Endothelial cell (in vitro differentiated cells): ENCODE data around the gene SLX9. TPM values are rescaled to one million over a fixed set of nuclear protein-coding genes. Genes with fewer than 3 reads are reported as not detected.

Source experiments
- DNase-seq: peaks from one replicate; pipeline ENCODE4 v3.0.0; 2021; ENCODE audit warnings: low spot score
- H3K27ac Mint-ChIP-seq: one replicate; pipeline ENCODE4 v1.8.0; 2021; ENCODE audit warnings: mixed read lengths, inconsistent platforms; ENCODE audit not compliant: unreplicated experiment
- H3K27me3 Mint-ChIP-seq: one replicate; pipeline ENCODE4 v1.8.0; 2021; ENCODE audit warnings: mild to moderate bottlenecking, moderate library complexity, mixed read lengths, inconsistent platforms; ENCODE audit not compliant: unreplicated experiment
- H3K36me3 Mint-ChIP-seq: one replicate; pipeline ENCODE4 v1.8.0; 2021; ENCODE audit warnings: mild to moderate bottlenecking, low read depth, mixed read lengths, inconsistent platforms; ENCODE audit not compliant: unreplicated experiment
- H3K4me1 Mint-ChIP-seq: one replicate; pipeline ENCODE4 v1.8.0; 2021; ENCODE audit warnings: mild to moderate bottlenecking, mixed read lengths, inconsistent platforms; ENCODE audit not compliant: unreplicated experiment
- H3K4me3 Mint-ChIP-seq: one replicate; pipeline ENCODE4 v1.8.0; 2021; ENCODE audit warnings: mild to moderate bottlenecking, mixed read lengths, inconsistent platforms; ENCODE audit not compliant: unreplicated experiment
- H3K9me3 Mint-ChIP-seq: one replicate; pipeline ENCODE4 v1.8.0; 2021; ENCODE audit warnings: mixed read lengths, inconsistent platforms; ENCODE audit not compliant: unreplicated experiment
- CTCF ChIP-seq: fragments of 200-600 bp; sonication (generic); IDR thresholded peaks from one replicate; pipeline ENCODE4 v1.5.0; 2021; ENCODE audit warnings: antibody characterized with exemption; ENCODE audit not compliant: unreplicated experiment
- total RNA-seq: library from RNA; stranded (reverse); fragmentation: NEBNext Ultra II Directional; extraction: Animal tissue kit (Norgen Biotek cat#: 25700); gene quantifications from one replicate; pipeline ENCODE4 v1.2.1, GENCODE V29; 2021; ENCODE audit not compliant: unreplicated experiment

Gene SLX9
- total RNA-seq, 1 donor from 2014 or later, result 13.7 TPM

GRCh38 chr21:44954281-44954771, 14.5 kb downstream of the SLX9 start:
- Mint-ChIP-seq H3K9me3 (no peaks in the 10 kb centered on the region), H3K4me3 (peak overlapping the region; percentile 56), H3K27me3 (peaks cover 6% of the 10 kb centered on the region), H3K36me3 (peaks cover 7% of the 10 kb centered on the region), H3K4me1 (no peaks in the 10 kb centered on the region), H3K27ac (no peak overlapping the region)
- DNase-seq, result no peak
- TF ChIP-seq CTCF, result no peak

- TF ChIP-seq CTCF, result no peak
- H3K36me3 Mint-ChIP-seq, result peaks cover 7% of the 10 kb centered on the region
These were observed 15.4 kb downstream of the SLX9 start for GRCh38 chr21:44955141-44955797.

GRCh38 chr21:44955798-44956175, 16.0 kb downstream of the SLX9 start:
- Mint-ChIP-seq H3K9me3 (no peaks in the 10 kb centered on the region), H3K36me3 (peaks cover 7% of the 10 kb centered on the region), H3K27me3 (peaks cover 6% of the 10 kb centered on the region), H3K4me3 (no peak overlapping the region), H3K27ac (no peak overlapping the region), H3K4me1 (no peaks in the 10 kb centered on the region)
- no peak for TF ChIP-seq CTCF
- no peak for DNase-seq

More at GRCh38 chr21:44955141-44955797, 15.4 kb downstream of the SLX9 start:
- no peak for DNase-seq
- Mint-ChIP-seq H3K4me3 (no peak overlapping the region), H3K27ac (no peak overlapping the region), H3K4me1 (no peaks in the 10 kb centered on the region), H3K27me3 (peaks cover 6% of the 10 kb centered on the region), H3K9me3 (no peaks in the 10 kb centered on the region)

- H3K27ac Mint-ChIP-seq, result no peak overlapping the region
- H3K4me1 Mint-ChIP-seq, result no peaks in the 10 kb centered on the region
- H3K27me3 Mint-ChIP-seq, result peaks cover 6% of the 10 kb centered on the region
- H3K4me3 Mint-ChIP-seq, result no peak overlapping the region
- no peak for TF ChIP-seq CTCF
- no peaks in the 10 kb centered on the region for H3K9me3 Mint-ChIP-seq
- DNase-seq, result no peak
- H3K36me3 Mint-ChIP-seq, result peaks cover 7% of the 10 kb centered on the region
These were observed 16.7 kb downstream of the SLX9 start for GRCh38 chr21:44956356-44957046.
